ENCODE data around the gene MARCHF2.
"Not testable (repeated sequence)": the region's sequence is repeated elsewhere in the genome, so short reads cannot be mapped to it uniquely, and the experiment has no call there.

Gene MARCHF2

GRCh38 chr19:8403098-8403819 lies 9.8 kb upstream of the MARCHF2 start:
- H3K4me3 ChIP-seq (ENCODE audit: low read depth, low read length): no peak overlapping the region
- TF ChIP-seq, protein P1, sequence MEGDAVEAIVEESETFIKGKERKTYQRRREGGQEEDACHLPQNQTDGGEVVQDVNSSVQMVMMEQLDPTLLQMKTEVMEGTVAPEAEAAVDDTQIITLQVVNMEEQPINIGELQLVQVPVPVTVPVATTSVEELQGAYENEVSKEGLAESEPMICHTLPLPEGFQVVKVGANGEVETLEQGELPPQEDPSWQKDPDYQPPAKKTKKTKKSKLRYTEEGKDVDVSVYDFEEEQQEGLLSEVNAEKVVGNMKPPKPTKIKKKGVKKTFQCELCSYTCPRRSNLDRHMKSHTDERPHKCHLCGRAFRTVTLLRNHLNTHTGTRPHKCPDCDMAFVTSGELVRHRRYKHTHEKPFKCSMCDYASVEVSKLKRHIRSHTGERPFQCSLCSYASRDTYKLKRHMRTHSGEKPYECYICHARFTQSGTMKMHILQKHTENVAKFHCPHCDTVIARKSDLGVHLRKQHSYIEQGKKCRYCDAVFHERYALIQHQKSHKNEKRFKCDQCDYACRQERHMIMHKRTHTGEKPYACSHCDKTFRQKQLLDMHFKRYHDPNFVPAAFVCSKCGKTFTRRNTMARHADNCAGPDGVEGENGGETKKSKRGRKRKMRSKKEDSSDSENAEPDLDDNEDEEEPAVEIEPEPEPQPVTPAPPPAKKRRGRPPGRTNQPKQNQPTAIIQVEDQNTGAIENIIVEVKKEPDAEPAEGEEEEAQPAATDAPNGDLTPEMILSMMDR (IDR thresholded peaks at IDR 0.05; ENCODE audit: low read depth, low read length, missing control alignments): no peak
- no peak for DNase-seq (ENCODE audit: low read depth)
- in situ Hi-C loops (cut with HindIII; ENCODE audit: low sequenced_read_pairs): no loop called here

- TF ChIP-seq, protein P1 (IDR thresholded peaks at IDR 0.05; ENCODE audit: low read depth, low read length, missing control alignments): no peak
- DNase-seq (ENCODE audit: low read depth): no peak
- no peak overlapping the region for H3K4me3 ChIP-seq (ENCODE audit: low read depth, low read length)
- in situ Hi-C loops (cut with HindIII; ENCODE audit: low sequenced_read_pairs): no loop called here
Measured at GRCh38 chr19:8403820-8404109, 9.3 kb upstream of the MARCHF2 start.

GRCh38 chr19:8404391-8405151 lies 8.5 kb upstream of the MARCHF2 start:
- no peak for DNase-seq (ENCODE audit: low read depth)
- in situ Hi-C loops (cut with HindIII; ENCODE audit: low sequenced_read_pairs): no loop called here
- H3K4me3 ChIP-seq (ENCODE audit: low read depth, low read length): no peak overlapping the region
- TF ChIP-seq, protein P1 (IDR thresholded peaks at IDR 0.05; ENCODE audit: low read depth, low read length, missing control alignments): no peak

DNA sequence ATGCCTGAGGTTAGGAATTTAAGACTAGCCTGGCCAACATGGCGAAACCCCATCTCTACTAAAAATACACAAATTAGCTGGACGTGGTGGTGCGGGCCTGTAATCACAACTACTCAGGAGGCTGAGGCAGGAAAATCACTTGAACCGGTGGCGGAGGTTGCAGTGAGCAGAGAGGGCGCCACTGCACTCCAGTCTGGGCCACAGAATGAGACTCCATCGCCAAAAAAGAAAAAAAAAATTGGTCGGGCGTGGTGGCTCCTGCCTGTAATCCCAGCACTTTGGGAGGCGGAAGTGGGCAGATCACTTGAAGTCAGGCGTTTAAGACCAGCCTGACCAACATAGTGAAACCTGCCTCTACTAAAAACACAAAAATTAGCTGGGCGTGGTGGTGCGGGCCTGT lies 2.4 kb upstream of the MARCHF2 start:
- DNase-seq (ENCODE audit: low read depth); in situ Hi-C loops (cut with HindIII; ENCODE audit: low sequenced_read_pairs); H3K4me3 ChIP-seq (ENCODE audit: low read depth, low read length): not testable (repeated sequence)

- H3K4me3 ChIP-seq (ENCODE audit: low read depth, low read length): peak overlapping the region; percentile 50
- in situ Hi-C loops (cut with HindIII; ENCODE audit: low sequenced_read_pairs): no loop called here
- DNase-seq (ENCODE audit: low read depth): no peak
- TF ChIP-seq, protein P1 (IDR thresholded peaks at IDR 0.05; ENCODE audit: low read depth, low read length, missing control alignments): no peak
Measured at GRCh38 chr19:8413629-8413995, 507 bp downstream of the MARCHF2 start.

DNA sequence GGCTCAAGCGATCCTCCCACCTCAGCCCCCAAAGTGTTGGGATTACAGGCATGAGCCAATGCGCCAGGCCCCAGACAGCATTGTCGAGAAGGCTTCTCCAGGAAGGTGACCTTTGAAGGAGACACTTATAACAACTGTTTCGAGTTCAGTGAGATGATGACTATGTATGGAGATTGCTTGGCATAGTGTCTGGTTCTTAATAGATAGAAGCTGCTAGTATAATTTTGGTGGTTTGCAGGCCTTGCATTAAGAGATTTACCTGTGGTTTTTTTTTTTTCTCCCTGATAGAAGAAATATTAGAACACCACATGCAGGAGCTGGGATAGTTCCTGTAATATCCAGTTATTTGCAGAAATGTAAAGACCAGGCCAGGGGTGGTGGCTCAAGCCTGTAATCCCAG lies 3.7 kb downstream of the MARCHF2 start:
- no peak overlapping the region for H3K4me3 ChIP-seq (ENCODE audit: low read depth, low read length)
- in situ Hi-C loops (cut with HindIII; ENCODE audit: low sequenced_read_pairs): no loop called here
- no peak for DNase-seq (ENCODE audit: low read depth)
- TF ChIP-seq, protein P1 (IDR thresholded peaks at IDR 0.05; ENCODE audit: low read depth, low read length, missing control alignments): no peak
